ENCODE data around the gene CLASP1.

DNA sequence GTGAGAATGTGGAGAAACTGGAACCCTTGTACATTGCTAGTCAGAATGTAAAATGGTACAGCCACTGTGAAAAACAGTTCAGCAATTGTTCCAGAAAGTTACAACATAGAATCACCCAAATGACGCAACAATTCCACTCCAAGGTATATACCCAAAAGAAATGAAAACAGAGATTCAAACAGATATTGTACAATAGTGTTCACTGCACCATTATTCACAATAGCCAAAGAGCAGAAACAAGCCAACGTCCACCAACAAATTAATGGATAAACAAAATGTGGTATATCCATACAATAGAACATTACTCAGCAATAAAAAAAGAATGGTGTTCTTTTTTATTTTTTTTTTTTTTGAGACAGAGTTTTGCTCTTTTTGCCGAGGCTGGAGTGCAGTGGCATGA is 10.9 kb downstream of the CLASP1 start:
- TF ChIP-seq, protein P1, sequence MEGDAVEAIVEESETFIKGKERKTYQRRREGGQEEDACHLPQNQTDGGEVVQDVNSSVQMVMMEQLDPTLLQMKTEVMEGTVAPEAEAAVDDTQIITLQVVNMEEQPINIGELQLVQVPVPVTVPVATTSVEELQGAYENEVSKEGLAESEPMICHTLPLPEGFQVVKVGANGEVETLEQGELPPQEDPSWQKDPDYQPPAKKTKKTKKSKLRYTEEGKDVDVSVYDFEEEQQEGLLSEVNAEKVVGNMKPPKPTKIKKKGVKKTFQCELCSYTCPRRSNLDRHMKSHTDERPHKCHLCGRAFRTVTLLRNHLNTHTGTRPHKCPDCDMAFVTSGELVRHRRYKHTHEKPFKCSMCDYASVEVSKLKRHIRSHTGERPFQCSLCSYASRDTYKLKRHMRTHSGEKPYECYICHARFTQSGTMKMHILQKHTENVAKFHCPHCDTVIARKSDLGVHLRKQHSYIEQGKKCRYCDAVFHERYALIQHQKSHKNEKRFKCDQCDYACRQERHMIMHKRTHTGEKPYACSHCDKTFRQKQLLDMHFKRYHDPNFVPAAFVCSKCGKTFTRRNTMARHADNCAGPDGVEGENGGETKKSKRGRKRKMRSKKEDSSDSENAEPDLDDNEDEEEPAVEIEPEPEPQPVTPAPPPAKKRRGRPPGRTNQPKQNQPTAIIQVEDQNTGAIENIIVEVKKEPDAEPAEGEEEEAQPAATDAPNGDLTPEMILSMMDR (IDR thresholded peaks at IDR 0.05): no peak
- TF ChIP-seq POLR2AphosphoS5 (IDR thresholded peaks at IDR 0.05; ENCODE audit: low read depth, low read length) (no peak), TCF7L2 (IDR thresholded peaks at IDR 0.05; ENCODE audit: low read depth, low read length) (no peak)
